Esophagus squamous epithelium (tissue), 5 donors: ENCODE measurements around the gene HOXD4. TPM values are rescaled to one million over a fixed set of nuclear protein-coding genes. Genes with fewer than 3 reads are reported as not detected.

Experiments
- DNase-seq: peaks from one replicate; lab custom pipeline; 2025; lab: John Stamatoyannopoulos, UW
- H3K27ac ChIP-seq, 4 donors: fragments of 200-600 bp; sonication (generic); one replicate each; pipeline ENCODE4 v1.5.1; 2016 to 2019; ENCODE audit warnings: mild to moderate bottlenecking in 1 of 4
- H3K27me3 ChIP-seq, 4 donors: fragments of 200-600 bp; sonication (generic); 1 replicate in 3 of 4; 2 replicates in 1 of 4; pipeline versions ENCODE4 v1.5.1 to v1.6.0; 2017 to 2021; ENCODE audit warnings: antibody characterized with exemption in 1 of 4
- H3K36me3 ChIP-seq, 3 donors: fragments of 200-600 bp; sonication (generic); one replicate each; pipeline ENCODE4 v1.5.1; 2016 to 2019
- H3K4me1 ChIP-seq, 3 donors: fragments of 200-600 bp; sonication (generic); one replicate each; pipeline ENCODE4 v1.5.1; 2017 to 2019
- H3K4me3 ChIP-seq, 4 donors: fragments of 200-600 bp; sonication (generic); 1 replicate in 3 of 4; 2 replicates in 1 of 4; pipeline ENCODE4 v1.5.1; 2016 to 2019; ENCODE audit warnings: mild to moderate bottlenecking in 2 of 4, moderate library complexity in 1 of 4
- H3K9me3 ChIP-seq, 3 donors: fragments of 200-600 bp; sonication (generic); one replicate each; pipeline ENCODE4 v1.5.1; 2016 to 2019
- POLR2A ChIP-seq, 4 donors: fragments of 450-650 bp; IDR thresholded peaks; one replicate each; pipeline ENCODE4 v1.6.1; 2017; ENCODE audit warnings: antibody characterized with exemption in 4 of 4, mild to moderate bottlenecking in 4 of 4, moderate library complexity in 3 of 4
- WGBS, 2 donors: methylation state at CpG; one replicate each; pipeline ENCODE4 v1.1.5; 2018; 5-methylcytosine and 5-hydroxymethylcytosine counted together
- intact Hi-C: fragments of 100-400 bp; cut with DNase I; formaldehyde crosslinking; loops from one replicate; pipeline ENCODE4 v1.15.0; 2022
- total RNA-seq, 4 donors: library from RNA; depleted of rRNA; stranded (reverse); fragments of >200 nt; gene quantifications; one replicate each; pipeline ENCODE4 v1.1.0, GENCODE V29; 2016
- TF ChIP-seq, protein P1 (sequence below), 6 experiments: fragments of 450-650 bp in 4 of 6; fragments of 200-600 bp in 2 of 6; sonication (generic) in 2 of 6; IDR thresholded peaks; one replicate each; pipeline ENCODE4 v1.5.1; 2016 to 2019; ENCODE audit warnings: antibody characterized with exemption in 6 of 6, mild to moderate bottlenecking in 4 of 6, moderate library complexity in 4 of 6
- donor health status: DM: yes; HTN: yes; CAD: no.

The HOXD4 gene
- total RNA-seq, 4 donors from 2014 or later: 0.31 to 2.5 TPM; not detected in 2

DNA sequence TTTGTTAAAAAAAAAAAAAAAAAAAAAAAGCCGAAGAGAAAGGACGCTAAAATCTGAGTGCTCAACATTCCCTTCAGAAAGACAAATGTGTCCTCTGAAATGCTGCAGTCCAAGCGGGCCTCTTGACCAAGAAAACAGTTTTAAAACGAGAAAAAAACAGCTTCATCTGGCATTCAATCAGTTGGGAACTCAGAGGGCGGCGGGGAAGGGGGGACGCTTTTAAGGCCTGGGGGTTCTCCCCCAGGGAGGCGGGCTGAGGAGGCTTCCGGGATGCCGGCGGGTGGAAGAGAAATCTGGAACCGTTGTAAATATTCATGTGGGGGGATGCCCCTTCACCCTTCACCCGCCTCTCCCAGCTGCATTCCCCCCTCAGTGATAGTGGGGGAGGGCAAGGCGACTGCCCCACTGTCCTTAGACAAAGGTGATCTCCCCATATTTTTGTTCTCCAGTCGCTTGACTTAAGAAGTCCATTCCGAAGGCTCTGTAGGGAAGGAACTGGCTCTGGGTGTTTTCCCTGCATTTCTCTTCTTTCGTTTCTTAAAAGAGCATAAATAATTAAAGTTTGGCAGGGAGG, 47.5 kb upstream of the HOXD4 start:
- H3K27ac ChIP-seq: no peak overlapping the region
- H3K36me3 ChIP-seq: no peaks in the 10 kb centered on the region
- H3K4me1 ChIP-seq: peaks cover 18 to 61% (median 30%) of the 10 kb centered on the region in 3 donors
- H3K4me3 ChIP-seq: peak overlapping the region in 1 of 4 donors; percentile 45
- peaks cover 35 to 100% (median 81%) of the 10 kb centered on the region in 4 donors for H3K27me3 ChIP-seq
- intact Hi-C loops: no loop called here
- no peak for TF ChIP-seq POLR2A (IDR thresholded peaks at IDR 0.05)
- TF ChIP-seq, protein P1, sequence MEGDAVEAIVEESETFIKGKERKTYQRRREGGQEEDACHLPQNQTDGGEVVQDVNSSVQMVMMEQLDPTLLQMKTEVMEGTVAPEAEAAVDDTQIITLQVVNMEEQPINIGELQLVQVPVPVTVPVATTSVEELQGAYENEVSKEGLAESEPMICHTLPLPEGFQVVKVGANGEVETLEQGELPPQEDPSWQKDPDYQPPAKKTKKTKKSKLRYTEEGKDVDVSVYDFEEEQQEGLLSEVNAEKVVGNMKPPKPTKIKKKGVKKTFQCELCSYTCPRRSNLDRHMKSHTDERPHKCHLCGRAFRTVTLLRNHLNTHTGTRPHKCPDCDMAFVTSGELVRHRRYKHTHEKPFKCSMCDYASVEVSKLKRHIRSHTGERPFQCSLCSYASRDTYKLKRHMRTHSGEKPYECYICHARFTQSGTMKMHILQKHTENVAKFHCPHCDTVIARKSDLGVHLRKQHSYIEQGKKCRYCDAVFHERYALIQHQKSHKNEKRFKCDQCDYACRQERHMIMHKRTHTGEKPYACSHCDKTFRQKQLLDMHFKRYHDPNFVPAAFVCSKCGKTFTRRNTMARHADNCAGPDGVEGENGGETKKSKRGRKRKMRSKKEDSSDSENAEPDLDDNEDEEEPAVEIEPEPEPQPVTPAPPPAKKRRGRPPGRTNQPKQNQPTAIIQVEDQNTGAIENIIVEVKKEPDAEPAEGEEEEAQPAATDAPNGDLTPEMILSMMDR (IDR thresholded peaks at IDR 0.05): no peak
- no peaks in the 10 kb centered on the region for H3K9me3 ChIP-seq
- DNase-seq: no peak
- 6 to 7% methylated on average over 14 to 17 of the region's 17 CpGs for WGBS, 2 donors

DNA sequence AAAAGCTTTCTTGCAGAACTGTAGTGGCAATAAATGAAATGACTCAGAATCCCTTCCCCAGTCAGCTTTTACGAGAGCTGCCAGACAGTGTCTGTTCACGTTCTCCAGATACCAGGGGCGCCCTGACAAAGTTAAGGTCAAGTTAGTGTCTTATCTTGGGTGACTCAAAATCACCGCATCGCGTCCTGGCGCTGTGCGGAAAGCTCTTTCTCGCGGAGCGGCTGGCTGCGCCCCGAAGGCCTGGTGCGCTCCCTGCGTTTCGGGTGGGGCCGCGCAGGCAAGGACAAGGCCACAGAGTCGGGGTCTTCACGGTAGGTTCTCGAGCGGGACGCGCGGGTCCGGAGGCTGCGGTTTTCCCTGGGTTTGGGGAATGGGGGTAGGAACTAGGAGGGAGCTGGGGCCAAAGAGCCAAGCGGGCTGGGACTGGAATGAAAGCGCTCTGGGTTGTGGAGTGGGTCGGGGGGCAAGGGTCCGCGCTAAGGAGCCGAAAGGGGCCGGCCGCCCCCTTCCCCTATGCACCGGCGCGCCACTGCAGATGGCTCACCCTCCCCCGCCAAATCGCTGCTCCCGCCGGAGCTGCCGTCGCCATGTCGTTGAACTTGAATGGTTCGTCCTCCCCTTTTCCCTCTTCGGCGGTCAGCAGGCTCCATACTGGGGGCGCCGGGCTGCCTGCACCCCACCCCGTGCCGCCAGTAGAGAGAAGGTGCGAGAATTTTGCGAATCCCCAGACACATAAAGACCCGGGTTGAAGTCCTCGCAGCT, 46.9 kb upstream of the HOXD4 start:
- peak overlapping the region in 1 of 4 donors; percentile 45 for H3K4me3 ChIP-seq
- intact Hi-C loops: no loop called here
- no peak for DNase-seq
- H3K27ac ChIP-seq: no peak overlapping the region
- no peaks in the 10 kb centered on the region for H3K9me3 ChIP-seq
- H3K4me1 ChIP-seq: peaks cover 18 to 61% (median 31%) of the 10 kb centered on the region in 3 donors
- H3K27me3 ChIP-seq: peaks cover 35 to 100% (median 80%) of the 10 kb centered on the region in 4 donors
- no peaks in the 10 kb centered on the region for H3K36me3 ChIP-seq
- WGBS, 2 donors: 8 to 16% methylated on average over 7 to 20 of the region's 56 CpGs
- TF ChIP-seq POLR2A (IDR thresholded peaks at IDR 0.05): no peak
- TF ChIP-seq, protein P1 (IDR thresholded peaks at IDR 0.05): no peak

DNA sequence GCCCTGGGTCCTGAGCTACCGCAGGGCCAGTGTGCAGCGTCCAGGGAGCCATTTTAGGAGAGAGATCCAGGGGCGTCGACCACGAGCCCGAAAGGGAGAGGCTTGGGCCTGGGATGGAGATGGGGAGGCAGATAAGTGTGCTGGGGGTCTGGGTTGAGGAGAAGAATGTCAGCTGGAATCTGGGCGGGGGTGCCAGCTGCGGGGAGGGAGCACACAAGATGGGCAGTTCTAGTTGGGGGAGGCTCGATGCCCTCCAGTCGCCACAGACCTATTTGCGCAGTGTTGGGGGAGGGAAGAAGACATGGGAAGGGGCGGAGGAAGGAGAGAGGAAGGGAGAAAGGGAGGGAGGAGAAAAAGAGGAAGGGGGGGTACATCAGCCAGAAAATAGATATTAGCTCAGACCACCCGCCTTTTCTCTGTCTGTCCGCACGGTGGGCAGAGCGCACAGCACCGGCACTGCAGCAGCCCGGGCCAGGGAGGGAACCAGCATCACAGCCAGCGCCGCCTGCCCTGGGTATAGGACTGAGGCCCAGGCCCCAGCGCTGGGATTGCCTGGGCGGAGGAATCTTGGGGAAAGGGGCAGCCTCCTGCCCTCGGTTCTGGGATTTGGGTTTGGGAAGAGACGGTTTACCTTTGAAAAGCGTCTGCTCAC, 46.1 kb upstream of the HOXD4 start:
- intact Hi-C loops: no loop called here
- no peak for DNase-seq
- WGBS, 2 donors: 11 to 20% methylated on average over 18 to 21 of the region's 25 CpGs

DNA sequence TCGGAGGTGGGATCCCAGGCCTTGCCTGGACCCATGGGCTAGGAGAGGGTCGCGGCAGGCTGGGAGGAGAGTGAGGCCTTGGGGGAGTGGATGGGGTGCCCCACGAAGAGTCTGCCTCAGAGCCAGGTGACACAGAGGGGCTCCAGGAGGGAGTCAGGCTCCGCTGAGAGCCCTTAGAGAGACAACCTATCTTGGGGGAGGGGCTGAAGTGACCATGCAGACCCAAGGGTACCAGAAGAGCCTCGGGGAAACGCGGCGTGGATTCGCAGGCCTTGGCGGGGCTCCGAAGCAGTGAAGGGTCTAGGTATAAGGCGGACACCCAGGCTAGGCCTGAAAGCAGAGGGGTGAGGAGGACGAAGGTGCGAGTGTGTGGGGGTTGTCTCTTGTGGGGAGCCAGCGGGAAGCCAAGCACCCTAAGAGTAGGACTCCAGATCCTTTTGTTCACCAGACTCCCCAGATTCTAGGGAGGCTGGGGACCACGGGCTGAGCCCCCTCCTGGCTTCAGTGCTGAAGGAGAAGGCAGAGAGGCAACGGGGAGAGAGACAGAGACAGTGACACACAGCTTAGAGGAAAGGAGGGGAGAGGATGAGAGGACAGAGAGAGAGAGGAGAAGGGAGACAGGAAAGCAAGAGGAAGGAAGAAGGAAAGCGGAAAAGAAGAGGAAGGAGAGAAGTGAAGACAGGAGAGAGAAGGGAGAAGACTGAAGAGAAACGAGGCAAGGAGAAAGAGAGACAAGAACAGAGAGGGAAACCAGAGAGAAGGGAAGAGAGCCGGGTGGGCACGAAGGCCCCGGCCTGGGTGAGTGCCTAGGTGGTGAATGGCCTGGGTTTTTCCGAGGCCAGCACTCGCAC, 45.4 kb upstream of the HOXD4 start:
- Histone ChIP-seq H3K4me3 (peak overlapping the region in 2 of 4 donors; percentile 47 to 66), H3K27me3 (peaks cover 25 to 100% (median 80%) of the 10 kb centered on the region in 4 donors), H3K36me3 (no peaks in the 10 kb centered on the region), H3K4me1 (peaks cover 18 to 50% (median 31%) of the 10 kb centered on the region in 3 donors), H3K9me3 (no peaks in the 10 kb centered on the region), H3K27ac (no peak overlapping the region)
- TF ChIP-seq, protein P1 (IDR thresholded peaks at IDR 0.05): no peak
- TF ChIP-seq POLR2A (IDR thresholded peaks at IDR 0.05): no peak
- intact Hi-C loops: no loop called here
- no peak for DNase-seq
- 14 to 16% methylated on average over 20 of the region's 25 CpGs for WGBS, 2 donors

More for the DNA sequence above, 46.1 kb upstream of the HOXD4 start:
- Histone ChIP-seq H3K4me3 (peak overlapping the region in 1 of 4 donors; percentile 45), H3K9me3 (no peaks in the 10 kb centered on the region), H3K27me3 (peaks cover 29 to 100% (median 80%) of the 10 kb centered on the region in 4 donors), H3K4me1 (peaks cover 18 to 54% (median 31%) of the 10 kb centered on the region in 3 donors), H3K27ac (no peak overlapping the region), H3K36me3 (no peaks in the 10 kb centered on the region)
- TF ChIP-seq POLR2A (IDR thresholded peaks at IDR 0.05): no peak
- TF ChIP-seq, protein P1 (IDR thresholded peaks at IDR 0.05): no peak
